H1 (cell line): ENCODE measurements around the gene PORCN.

Source experiments
- ATF2 ChIP-seq: IDR thresholded peaks from 2 replicates; pipeline ENCODE4 v1.6.1; 2012; ENCODE audit warnings: low read length, inconsistent platforms
- JUN ChIP-seq: IDR thresholded peaks from 2 replicates; pipeline ENCODE4 v1.6.1; 2011; ENCODE audit warnings: low read depth, mild to moderate bottlenecking, improper control_type of control experiment, low read length
- POLR2A ChIP-seq, 2 experiments: IDR thresholded peaks; 1 replicate in 1 of 2; 2 replicates in 1 of 2; pipeline ENCODE4 v1.6.1; 2011; ENCODE audit warnings: low read depth in 2 of 2, low read length in 2 of 2, mild to moderate bottlenecking in 2 of 2; ENCODE audit errors: control extremely low read depth in 1 of 2
- RXRA ChIP-seq: IDR thresholded peaks from 2 replicates; pipeline ENCODE4 v1.6.1; 2011; ENCODE audit warnings: low read depth, mild to moderate bottlenecking, low read length, moderate library complexity; ENCODE audit not compliant: insufficient read depth
- SP1 ChIP-seq: IDR thresholded peaks from 2 replicates; pipeline ENCODE4 v1.6.1; 2011; ENCODE audit warnings: low read depth, low read length
- YY1 ChIP-seq: IDR thresholded peaks from 2 replicates; pipeline ENCODE4 v1.6.1; 2011; ENCODE audit warnings: low read depth, mild to moderate bottlenecking, low read length
- TF ChIP-seq, protein P1 (sequence below), 3 experiments: IDR thresholded peaks; 1 replicate in 2 of 3; 2 replicates in 1 of 3; pipeline versions ENCODE4 v1.5.1 to v1.6.1; 2011; ENCODE audit warnings: low read length in 3 of 3, mild to moderate bottlenecking in 3 of 3, inconsistent platforms in 2 of 3, low read depth in 1 of 3, moderate library complexity in 1 of 3; ENCODE audit not compliant: insufficient read depth in 1 of 3; ENCODE audit errors: control extremely low read depth in 1 of 3

- TF ChIP-seq YY1 (no peak), SP1 (peak; percentile 26; the same call in 1 of the 2 replicates), ATF2 (peak; percentile 95), RXRA (no peak), JUN (peak; percentile 58; the same call in 1 of the 2 replicates), POLR2A (IDR thresholded peaks at IDR 0.05; ENCODE audit: control extremely low read depth in 1 of 2, low read depth in 2 of 2, low read length in 2 of 2) (no peak)
- TF ChIP-seq, protein P1, sequence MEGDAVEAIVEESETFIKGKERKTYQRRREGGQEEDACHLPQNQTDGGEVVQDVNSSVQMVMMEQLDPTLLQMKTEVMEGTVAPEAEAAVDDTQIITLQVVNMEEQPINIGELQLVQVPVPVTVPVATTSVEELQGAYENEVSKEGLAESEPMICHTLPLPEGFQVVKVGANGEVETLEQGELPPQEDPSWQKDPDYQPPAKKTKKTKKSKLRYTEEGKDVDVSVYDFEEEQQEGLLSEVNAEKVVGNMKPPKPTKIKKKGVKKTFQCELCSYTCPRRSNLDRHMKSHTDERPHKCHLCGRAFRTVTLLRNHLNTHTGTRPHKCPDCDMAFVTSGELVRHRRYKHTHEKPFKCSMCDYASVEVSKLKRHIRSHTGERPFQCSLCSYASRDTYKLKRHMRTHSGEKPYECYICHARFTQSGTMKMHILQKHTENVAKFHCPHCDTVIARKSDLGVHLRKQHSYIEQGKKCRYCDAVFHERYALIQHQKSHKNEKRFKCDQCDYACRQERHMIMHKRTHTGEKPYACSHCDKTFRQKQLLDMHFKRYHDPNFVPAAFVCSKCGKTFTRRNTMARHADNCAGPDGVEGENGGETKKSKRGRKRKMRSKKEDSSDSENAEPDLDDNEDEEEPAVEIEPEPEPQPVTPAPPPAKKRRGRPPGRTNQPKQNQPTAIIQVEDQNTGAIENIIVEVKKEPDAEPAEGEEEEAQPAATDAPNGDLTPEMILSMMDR (IDR thresholded peaks at IDR 0.05; ENCODE audit: control extremely low read depth in 1 of 3, insufficient read depth in 1 of 3, low read depth in 1 of 3, low read length in 3 of 3): peak in 1 of 3 experiments; percentile 22; a peak in 1 of 4 replicates
Measured at GRCh38 chrX:48539345-48540027, 30.7 kb downstream of the PORCN start, which contains the start of gene TBC1D25.
